Left renal pelvis (tissue), 4 donors: ENCODE data around the gene UBL4A. TPM values are rescaled to one million over a fixed set of nuclear protein-coding genes. Genes with fewer than 3 reads are reported as not detected.
"Not testable (repeated sequence)": the region's sequence is repeated elsewhere in the genome, so short reads cannot be mapped to it uniquely, and the experiment has no call there.

Experiments
- DNase-seq, 4 donors: peaks; one replicate each; pipeline ENCODE4 v3.0.0-alpha.2; 2013; ENCODE audit warnings: low read depth in 4 of 4, low spot score in 3 of 4
- polyA plus RNA-seq, 4 donors: library from polyadenylated mRNA; unstranded; fragments of 120-200 nt; gene quantifications; one replicate each; pipeline ENCODE4 v1.2.1, GENCODE V29; 2013; ENCODE audit not compliant: insufficient read length in 4 of 4

Gene UBL4A
- polyA plus RNA-seq, 4 donors = 19.9 to 29.3 (median 27.1) TPM

DNA sequence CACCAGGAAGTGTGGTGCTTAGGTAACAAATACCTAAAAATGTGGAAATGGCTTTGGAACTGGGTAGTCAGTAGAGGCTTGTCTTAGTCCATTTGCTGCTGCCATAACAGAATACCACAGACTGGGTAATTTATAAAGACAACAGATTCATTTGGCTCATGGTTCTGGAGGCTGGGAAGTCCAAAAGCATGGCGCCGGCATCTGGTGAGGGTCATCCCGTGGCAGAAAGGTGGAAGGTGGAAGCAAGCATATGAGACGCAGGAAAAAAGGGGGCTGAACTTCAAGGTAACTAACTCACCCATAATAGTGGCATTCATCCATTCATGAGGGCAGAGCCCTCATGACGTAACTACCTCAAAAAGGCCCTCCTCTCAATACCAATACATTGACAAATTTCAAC, 23.0 kb upstream of the UBL4A start:
- no peak for DNase-seq

DNA sequence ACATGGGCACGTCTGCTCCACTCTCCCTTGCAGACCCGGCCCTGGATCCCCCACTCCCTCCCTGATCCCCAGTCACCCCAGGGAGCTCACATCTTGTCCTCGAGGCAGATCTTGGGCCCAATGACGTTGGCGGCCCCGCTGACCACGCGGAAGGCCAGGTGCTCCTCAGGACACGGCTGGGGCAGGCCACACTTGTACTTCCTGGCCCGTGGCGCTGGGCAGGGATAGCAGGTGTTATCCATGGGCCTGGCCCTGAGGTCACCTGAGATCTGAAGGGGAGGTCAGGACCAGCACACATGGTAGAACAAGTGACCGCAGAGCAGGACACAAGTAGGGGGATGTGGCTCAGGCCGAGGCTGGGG, 21.9 kb upstream of the UBL4A start:
- DNase-seq = no peak

DNA sequence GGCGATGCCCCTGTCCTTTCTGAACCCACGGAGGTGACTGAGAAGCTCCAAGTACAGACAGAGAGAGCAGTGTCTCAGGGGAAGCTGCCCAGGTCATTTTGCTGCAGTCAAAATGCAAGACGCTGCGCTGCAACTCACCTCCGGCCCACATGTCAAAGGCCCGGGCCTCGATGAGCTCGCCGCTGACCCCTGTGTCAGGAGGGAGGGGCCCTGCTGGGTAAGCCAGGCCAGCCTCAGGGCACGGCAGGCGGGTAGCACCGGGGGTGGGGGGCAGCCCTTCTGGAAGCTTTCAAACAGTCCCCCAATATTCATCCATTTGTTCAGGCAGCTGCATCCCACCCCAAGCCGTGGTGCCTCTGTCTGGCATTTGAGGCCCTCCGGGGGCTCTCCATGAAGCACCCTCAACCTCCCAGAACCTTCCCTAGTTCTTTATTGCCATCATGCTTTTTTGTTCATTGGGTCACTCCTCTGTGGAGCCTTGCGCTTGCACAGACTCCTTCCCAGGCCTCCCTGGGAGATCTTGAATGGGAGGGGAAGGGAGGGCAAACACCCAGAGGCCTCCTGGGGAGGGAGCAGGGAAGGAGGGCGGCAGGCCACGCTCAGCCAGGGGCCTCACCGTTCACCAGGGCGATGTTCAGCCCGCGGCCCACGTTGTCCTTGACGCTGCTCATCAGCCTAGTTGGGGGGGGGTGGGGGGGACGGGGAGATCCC, 21.4 kb upstream of the UBL4A start:
- no peak for DNase-seq

DNA sequence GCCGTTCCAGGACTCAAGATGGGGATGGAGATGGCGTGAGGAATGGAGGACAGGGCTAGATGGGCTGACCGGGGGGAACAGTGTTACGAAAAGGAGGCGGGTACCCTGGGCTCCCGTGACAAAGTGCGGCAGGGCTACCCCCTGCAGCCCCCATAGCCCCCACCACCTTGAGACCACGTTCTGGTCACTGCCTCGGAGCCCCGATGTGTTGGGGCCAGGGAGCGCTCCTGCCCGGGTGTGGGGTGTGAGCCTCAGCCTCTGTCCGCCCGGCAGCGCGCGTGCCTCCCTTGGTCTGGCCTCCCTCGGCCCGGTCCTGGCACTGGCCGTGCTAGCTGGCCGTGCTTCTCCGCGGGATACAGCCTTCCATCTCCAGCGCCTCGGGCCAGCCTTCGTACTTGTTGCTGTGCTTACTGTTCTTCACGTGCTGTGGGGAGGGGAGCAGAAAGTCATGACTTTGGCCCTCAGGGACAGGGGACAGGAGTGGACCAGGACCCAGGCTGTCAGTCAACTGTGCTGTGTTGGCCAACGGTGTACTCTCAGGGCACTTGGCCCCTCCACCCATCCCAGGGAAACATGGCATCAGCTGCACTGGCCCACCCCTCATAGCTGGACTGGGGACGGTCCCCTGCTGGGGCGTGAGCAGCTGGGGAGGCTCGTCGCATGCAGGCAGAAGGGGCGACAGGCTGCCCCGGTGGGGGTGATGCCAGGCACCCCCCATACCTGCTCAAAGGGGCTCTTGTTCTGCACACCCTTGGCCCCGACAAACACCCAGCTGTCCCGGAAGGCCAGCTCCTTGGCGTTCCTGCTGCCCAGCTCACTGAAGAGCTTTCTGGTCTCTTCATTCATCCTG, 20.3 kb upstream of the UBL4A start:
- no peak for DNase-seq

- DNase-seq = no peak
Observed at GRCh38 chrX:154505734-154506133, 19.3 kb upstream of the UBL4A start.

DNA sequence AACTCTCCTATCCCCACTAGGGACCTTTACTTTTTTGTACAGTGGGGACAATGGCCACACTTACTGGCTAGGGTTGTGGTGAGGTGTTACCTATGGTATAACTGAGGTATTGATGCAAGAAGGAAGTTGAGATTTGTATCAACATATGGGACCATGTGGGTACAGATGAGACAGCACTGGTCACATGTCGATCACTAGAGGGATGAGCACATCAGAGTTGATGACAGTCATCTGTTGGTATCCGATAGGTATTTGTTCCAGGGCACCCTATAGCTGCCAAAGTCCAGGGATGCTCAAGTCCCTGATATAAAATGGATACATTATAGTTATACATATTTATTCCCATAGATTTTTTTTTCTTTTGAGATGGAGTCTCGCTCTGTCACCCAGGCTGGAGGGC, 16.6 kb upstream of the UBL4A start:
- DNase-seq = no peak

- DNase-seq = no peak
Observed at GRCh38 chrX:154502098-154502497, 15.7 kb upstream of the UBL4A start.

DNA sequence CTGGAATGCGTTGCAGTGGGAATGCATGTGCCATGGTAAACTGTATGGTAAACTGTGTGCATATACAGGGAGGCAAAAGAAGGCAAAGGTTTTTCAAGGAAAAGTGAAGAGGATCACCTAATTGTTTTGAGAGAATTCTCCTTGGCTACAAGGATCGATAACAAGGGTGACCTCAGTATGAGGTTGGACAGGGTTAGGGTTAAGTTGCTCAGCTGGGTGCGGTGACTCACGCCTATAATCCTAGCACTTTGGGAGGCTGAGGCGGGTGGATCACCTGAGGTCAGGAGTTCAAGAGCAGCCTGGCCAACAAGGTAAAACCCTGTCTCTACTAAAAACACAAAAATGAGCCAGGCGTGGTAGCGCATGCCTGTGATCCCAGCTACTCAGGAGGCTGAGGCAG, 15.0 kb upstream of the UBL4A start:
- DNase-seq = not testable (repeated sequence)

DNA sequence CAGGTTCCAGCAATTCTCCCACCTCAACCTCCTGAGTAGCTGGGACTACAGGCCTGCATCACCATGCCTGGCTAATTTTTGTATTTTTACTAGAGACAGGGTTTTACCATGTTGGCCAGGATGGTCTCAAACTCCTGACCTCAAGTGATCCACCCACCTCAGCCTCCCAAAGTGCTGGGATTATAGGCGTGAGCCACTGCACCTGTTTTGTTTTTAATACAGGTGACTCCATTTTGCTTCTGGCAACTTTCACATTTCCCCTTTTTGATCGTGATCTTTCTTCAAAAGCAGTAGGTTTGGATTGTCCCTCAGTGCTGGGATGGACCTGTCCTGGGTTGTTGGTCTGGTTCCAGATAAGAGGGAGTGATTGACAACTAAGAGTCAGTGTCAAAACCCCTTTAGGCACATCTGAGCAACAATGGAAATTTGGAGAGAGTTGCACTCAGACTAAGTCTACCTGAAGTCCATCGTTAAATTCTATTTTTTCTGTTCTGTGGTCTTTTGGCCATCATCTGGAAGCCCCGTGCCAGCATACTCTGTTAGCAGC, 10.2 kb upstream of the UBL4A start:
- not testable (repeated sequence) for DNase-seq

GRCh38 chrX:154495472-154495922, 9.1 kb upstream of the UBL4A start:
- no peak for DNase-seq

- no peak for DNase-seq
Observed at GRCh38 chrX:154494715-154495114, 8.3 kb upstream of the UBL4A start.

GRCh38 chrX:154490414-154491083, 4.1 kb upstream of the UBL4A start, which contains the start of gene SLC10A3:
Gene SLC10A3, minus strand, starts transcription at chrX:154490629. Its CDS starts 1,689 bp downstream, at chrX:154488940.
- peak; percentile 71 to 78 (median 76) for DNase-seq

GRCh38 chrX:154490021-154490413, 3.6 kb upstream of the UBL4A start:
- no peak for DNase-seq

- no peak for DNase-seq
Observed at GRCh38 chrX:154489182-154489581, 2.8 kb upstream of the UBL4A start.

- DNase-seq = no peak
Observed at GRCh38 chrX:154488336-154489075, 2.1 kb upstream of the UBL4A start.

- no peak for DNase-seq
Observed at GRCh38 chrX:154487518-154488290, 1.3 kb upstream of the UBL4A start.

DNA sequence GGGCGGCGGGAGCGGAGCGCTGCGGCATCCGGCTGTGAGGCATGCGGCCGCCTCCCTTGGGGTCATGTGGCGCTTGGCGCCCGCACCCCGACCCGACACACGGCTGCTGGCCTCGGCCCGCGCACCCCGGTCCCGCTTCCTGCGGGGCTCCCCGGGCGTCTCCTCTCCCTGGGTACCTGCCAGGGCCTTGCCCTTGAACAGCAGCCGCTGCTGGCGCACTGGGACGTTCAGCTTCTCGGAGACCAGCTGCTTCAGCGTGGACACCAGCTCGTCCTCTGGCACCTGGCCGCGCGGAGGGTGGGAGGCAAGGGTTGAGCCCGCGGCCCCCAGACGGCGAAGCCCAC, 391 bp downstream of the UBL4A start:
- DNase-seq = no peak

DNA sequence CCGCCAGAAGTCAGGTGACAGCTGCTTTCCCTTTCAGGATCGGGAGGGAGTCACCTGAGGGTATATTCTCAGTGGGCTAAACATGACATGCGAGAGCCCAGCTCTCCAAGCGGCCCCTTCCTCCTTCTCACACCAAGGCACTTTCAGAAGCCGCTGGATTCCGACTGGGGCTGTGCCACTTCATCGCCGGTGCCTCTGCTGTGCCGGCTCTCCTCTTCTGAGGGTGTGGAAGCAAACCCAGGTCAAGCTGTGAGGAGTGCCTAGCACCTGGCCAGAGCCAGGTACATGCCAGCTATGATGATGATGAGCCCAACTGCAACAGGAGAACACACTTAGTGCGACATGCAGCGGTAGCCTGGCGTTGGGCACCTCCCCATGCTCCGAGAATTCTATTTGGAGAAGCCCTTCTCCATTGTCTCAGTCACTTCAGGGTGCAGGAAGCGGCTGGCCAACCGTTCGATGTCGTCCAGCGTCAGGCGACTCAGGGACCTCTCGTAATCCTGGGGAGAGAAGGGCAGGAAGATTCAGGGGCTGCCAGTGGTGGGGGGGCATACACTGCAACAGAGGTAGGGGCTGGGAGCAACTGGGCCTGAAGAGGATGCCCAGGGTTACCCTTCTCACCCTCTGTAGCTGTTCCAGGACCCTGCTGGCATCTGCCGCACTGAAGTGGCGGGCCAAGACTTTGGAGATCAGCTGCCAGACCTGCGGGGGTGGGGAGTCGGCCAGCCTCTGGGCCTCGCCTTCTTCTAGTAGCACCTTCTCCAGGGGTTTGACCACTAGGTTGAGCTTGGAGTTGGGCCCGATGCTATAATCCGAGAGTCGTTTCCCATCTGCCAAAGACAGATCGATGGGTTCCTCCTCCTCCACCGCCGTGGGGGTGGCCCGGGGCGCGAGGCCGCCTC, 1.0 kb downstream of the UBL4A start:
- DNase-seq = no peak
